Mesendoderm (in vitro differentiated cells): ENCODE measurements around the gene COL8A2.

Experiments
- DNase-seq: peaks from one replicate; pipeline ENCODE4 v3.0.0; 2013
- H2AK5ac ChIP-seq: 2 replicates; pipeline ENCODE4 v1.6.1; 2013; ENCODE audit warnings: low read length, inconsistent platforms
- H2BK120ac ChIP-seq: 2 replicates; pipeline ENCODE4 v1.6.1; 2013; ENCODE audit warnings: low read depth, mild to moderate bottlenecking, low read length, moderate library complexity, mixed read lengths
- H2BK15ac ChIP-seq: replicated peaks from 2 replicates; pipeline ENCODE4 v1.6.1; 2013; ENCODE audit warnings: low read depth, mild to moderate bottlenecking, moderate library complexity
- H2BK5ac ChIP-seq: 2 replicates; pipeline ENCODE4 v1.6.1; 2013; ENCODE audit warnings: low read length, inconsistent platforms
- H3K18ac ChIP-seq: 2 replicates; pipeline ENCODE4 v1.6.1; 2013; ENCODE audit warnings: mild to moderate bottlenecking, low read length, mixed read lengths
- H3K23ac ChIP-seq: one replicate; pipeline ENCODE4 v1.6.1; 2013; ENCODE audit warnings: low read length
- H3K27ac ChIP-seq: 2 replicates; pipeline ENCODE4 v1.5.1; 2013; ENCODE audit warnings: low read depth, mild to moderate bottlenecking, inconsistent platforms, low read length, moderate library complexity
- H3K27me3 ChIP-seq: 2 replicates; pipeline ENCODE4 v1.6.1; 2013; ENCODE audit warnings: low read length, control low read depth, mild to moderate bottlenecking, inconsistent platforms; ENCODE audit not compliant: insufficient read depth, poor library complexity
- H3K36me3 ChIP-seq: 2 replicates; pipeline ENCODE4 v1.6.1; 2013; ENCODE audit warnings: low read length, inconsistent platforms; ENCODE audit not compliant: control insufficient read depth, insufficient read depth
- H3K4ac ChIP-seq: one replicate; pipeline ENCODE4 v1.6.1; 2013; ENCODE audit warnings: low read depth, mild to moderate bottlenecking, low read length, moderate library complexity
- H3K4me1 ChIP-seq: 2 replicates; pipeline ENCODE4 v1.6.1; 2013; ENCODE audit warnings: low read depth, low read length, inconsistent platforms; ENCODE audit not compliant: control insufficient read depth
- H3K4me2 ChIP-seq: 2 replicates; pipeline ENCODE4 v1.6.1; 2013; ENCODE audit warnings: low read length
- H3K4me3 ChIP-seq: 2 replicates; pipeline ENCODE4 v1.5.1; 2013; ENCODE audit warnings: mild to moderate bottlenecking, low read length
- H3K56ac ChIP-seq: one replicate; pipeline ENCODE4 v1.6.1; 2013; ENCODE audit warnings: low read length
- H3K79me1 ChIP-seq: 2 replicates; pipeline ENCODE4 v1.6.1; 2013; ENCODE audit warnings: low read length, inconsistent platforms
- H3K79me2 ChIP-seq: 2 replicates; pipeline ENCODE4 v1.6.1; 2013; ENCODE audit warnings: mild to moderate bottlenecking, low read length; ENCODE audit not compliant: control insufficient read depth, insufficient read depth
- H3K9ac ChIP-seq: 2 replicates; pipeline ENCODE4 v1.6.1; 2013; ENCODE audit warnings: low read length, inconsistent platforms
- H4K5ac ChIP-seq: one replicate; pipeline ENCODE4 v1.6.1; 2013; ENCODE audit warnings: low read length
- H4K8ac ChIP-seq: one replicate; pipeline ENCODE4 v1.6.1; 2013; ENCODE audit warnings: low read depth, mild to moderate bottlenecking, control low read depth, low read length, moderate library complexity
- WGBS: extraction: QIAGEN DNeasy Blood & Tissue Kit; methylation state at CpG from one replicate; pipeline ENCODE4 v1.1.7; 2013; ENCODE audit warnings: low lambda C conversion rate, missing lambda C conversion rate; ENCODE audit not compliant: insufficient coverage; ENCODE audit errors: extremely low coverage; 5-methylcytosine and 5-hydroxymethylcytosine counted together

Gene COL8A2

GRCh38 chr1:36151134-36151844 lies 26.3 kb upstream of the COL8A2 start:
- no peak overlapping the region for H2BK5ac ChIP-seq
- H3K18ac ChIP-seq = no peak overlapping the region

GRCh38 chr1:36150296-36151133 lies 25.5 kb upstream of the COL8A2 start:
- Histone ChIP-seq H4K5ac (no peak overlapping the region), H3K79me1 (no peaks in the 10 kb centered on the region), H3K36me3 (no peaks in the 10 kb centered on the region), H4K8ac (no peak overlapping the region), H3K27ac (peak overlapping the region; percentile 15), H3K9ac (peak overlapping the region; percentile 50), H3K18ac (no peak overlapping the region), H2AK5ac (peak overlapping the region; percentile 80), H3K27me3 (no peaks in the 10 kb centered on the region), H2BK120ac (no peak overlapping the region), H3K4me3 (no peak overlapping the region), H3K4ac (no peak overlapping the region), H3K79me2 (no peaks in the 10 kb centered on the region), H3K4me1 (peaks cover 14% of the 10 kb centered on the region), H3K56ac (peak overlapping the region; percentile 78), H3K4me2 (peak overlapping the region; percentile 2), H3K23ac (peak overlapping the region; percentile 87), H2BK15ac (no peak overlapping the region), H2BK5ac (peak overlapping the region; percentile 51)
- DNase-seq = peak; percentile 97
- no CpG with 5 or more reads among the region's 12 CpGs for WGBS

More at GRCh38 chr1:36151134-36151844, 26.3 kb upstream of the COL8A2 start:
- Histone ChIP-seq H4K5ac (no peak overlapping the region), H3K4me1 (peaks cover 14% of the 10 kb centered on the region), H3K27ac (no peak overlapping the region), H3K36me3 (no peaks in the 10 kb centered on the region), H3K4me2 (no peak overlapping the region), H3K9ac (peak overlapping the region; percentile 50), H3K56ac (peak overlapping the region; percentile 60), H3K79me1 (no peaks in the 10 kb centered on the region), H3K27me3 (no peaks in the 10 kb centered on the region), H2BK120ac (no peak overlapping the region), H3K4ac (no peak overlapping the region), H3K4me3 (no peak overlapping the region), H2AK5ac (no peak overlapping the region), H3K23ac (no peak overlapping the region), H4K8ac (no peak overlapping the region), H2BK15ac (no peak overlapping the region), H3K79me2 (no peaks in the 10 kb centered on the region)
- no peak for DNase-seq
- no CpG with 5 or more reads among the region's 1 CpG for WGBS

- Histone ChIP-seq H2AK5ac (peak overlapping the region; percentile 80), H3K4ac (no peak overlapping the region), H3K4me1 (peaks cover 11% of the 10 kb centered on the region), H4K8ac (no peak overlapping the region), H3K56ac (peak overlapping the region; percentile 78), H3K9ac (peak overlapping the region; percentile 50), H2BK5ac (peak overlapping the region; percentile 51), H3K36me3 (no peaks in the 10 kb centered on the region), H3K4me3 (no peak overlapping the region), H3K27ac (peak overlapping the region; percentile 16), H2BK120ac (no peak overlapping the region), H3K79me2 (no peaks in the 10 kb centered on the region), H3K4me2 (peak overlapping the region; percentile 35), H3K79me1 (no peaks in the 10 kb centered on the region), H3K23ac (peak overlapping the region; percentile 87), H3K27me3 (no peaks in the 10 kb centered on the region), H2BK15ac (no peak overlapping the region), H3K18ac (no peak overlapping the region), H4K5ac (no peak overlapping the region)
- no CpG with 5 or more reads among the region's 6 CpGs for WGBS
- no peak for DNase-seq
Measured at GRCh38 chr1:36149973-36150295, 24.9 kb upstream of the COL8A2 start.

- peak within 1 kb of the TSS; percentile 56 for H3K4me3 ChIP-seq
Measured at GRCh38 chr1:36149237-36149972, 24.4 kb upstream of the COL8A2 start, which contains the start of gene TRAPPC3. Gene TRAPPC3, minus strand, starts transcription at chr1:36149486. Its CDS starts 108 bp downstream, at chr1:36149378.

GRCh38 chr1:36148821-36149236 lies 23.8 kb upstream of the COL8A2 start:
- Histone ChIP-seq H4K5ac (no peak overlapping the region), H3K4me2 (peak overlapping the region; percentile 79), H3K56ac (peak overlapping the region; percentile 92), H2BK120ac (no peak overlapping the region), H3K18ac (no peak overlapping the region), H3K27ac (peak overlapping the region; percentile 71), H3K4me3 (peak overlapping the region; percentile 56), H3K79me1 (no peaks in the 10 kb centered on the region), H2BK5ac (no peak overlapping the region), H3K4ac (no peak overlapping the region), H3K9ac (peak overlapping the region; percentile 82), H2AK5ac (no peak overlapping the region), H3K27me3 (no peaks in the 10 kb centered on the region), H3K4me1 (peaks cover 9% of the 10 kb centered on the region), H2BK15ac (no peak overlapping the region), H4K8ac (no peak overlapping the region), H3K36me3 (no peaks in the 10 kb centered on the region), H3K23ac (peak overlapping the region; percentile 83), H3K79me2 (no peaks in the 10 kb centered on the region)
- WGBS = no CpG with 5 or more reads among the region's 16 CpGs
- DNase-seq = no peak

More at GRCh38 chr1:36149237-36149972, 24.4 kb upstream of the COL8A2 start, which contains the start of gene TRAPPC3:
- Histone ChIP-seq H3K9ac (peak within 1 kb of the TSS; percentile 82), H2AK5ac (peak within 1 kb of the TSS; percentile 80), H3K27me3 (no peaks in the 10 kb centered on the region), H4K5ac (no peak within 1 kb of the TSS), H3K79me1 (no peaks in the 10 kb centered on the region), H3K56ac (peak within 1 kb of the TSS; percentile 92), H4K8ac (no peak within 1 kb of the TSS), H3K4me2 (peak within 1 kb of the TSS; percentile 79), H2BK5ac (peak within 1 kb of the TSS; percentile 51), H3K4ac (no peak within 1 kb of the TSS), H3K36me3 (no peaks in the 10 kb centered on the region), H3K18ac (no peak within 1 kb of the TSS), H3K23ac (peak within 1 kb of the TSS; percentile 87), H2BK15ac (no peak within 1 kb of the TSS), H3K27ac (peak within 1 kb of the TSS; percentile 71), H2BK120ac (no peak within 1 kb of the TSS), H3K4me1 (peaks cover 9% of the 10 kb centered on the region), H3K79me2 (no peaks in the 10 kb centered on the region)
- WGBS = no CpG with 5 or more reads among the region's 62 CpGs
- peak; percentile 100 for DNase-seq
